Heart left ventricle (tissue), 13 donors: Measurements from ENCODE around the gene KIAA2012.

Source experiments
- POLR2A ChIP-seq, 2 donors: fragments of 450-650 bp; IDR thresholded peaks; one replicate each; pipeline ENCODE4 v1.6.1; 2017; ENCODE audit warnings: antibody characterized with exemption in 2 of 2, mild to moderate bottlenecking in 2 of 2, moderate library complexity in 2 of 2
- TF ChIP-seq, protein P1 (sequence below), 12 donors: fragments of 200-600 bp; sonication (generic) in 4 of 12; IDR thresholded peaks; one replicate each; pipeline versions ENCODE4 v1.5.0 to v1.8.0; 2018 to 2022; ENCODE audit warnings: antibody characterized with exemption in 12 of 12, mild to moderate bottlenecking in 5 of 12
- donor health status: ischemic (EF 13 %, LVEDD 7.1; RV severe dilation, severe dysfunction).
- donor health status: DM: no; HTN: yes; CAD: no.
- donor health status: DM: no; HTN: no; CAD: no.
- donor health status: ischemic (EF 25% LVEDD 6.9; RV normal size, moderate dysfunction).
- donor health status: ischemic (EF 25% LVEDD 5.7; RV mildly dilated, moderate dysfunction).
- donor health status: ischemic (EF 35%, LVEDD 5.7; RV mildly dilated, moderate dysfunction).
- donor health status: nonischemic (EF 11% LVEDD 7.7; RV severe dilation, severe dysfunction).
- donor health status: DM: yes; HTN: yes; CAD: no.
- donor health status: PGD.
- donor health status: ischemic (EF 29% LVEDD 5.4; RV normal size, mild dysfunction).
- donor health status: nonischemic (EF 23%, LVEDD 6.1; RV moderate dilation, normal function).

DNA sequence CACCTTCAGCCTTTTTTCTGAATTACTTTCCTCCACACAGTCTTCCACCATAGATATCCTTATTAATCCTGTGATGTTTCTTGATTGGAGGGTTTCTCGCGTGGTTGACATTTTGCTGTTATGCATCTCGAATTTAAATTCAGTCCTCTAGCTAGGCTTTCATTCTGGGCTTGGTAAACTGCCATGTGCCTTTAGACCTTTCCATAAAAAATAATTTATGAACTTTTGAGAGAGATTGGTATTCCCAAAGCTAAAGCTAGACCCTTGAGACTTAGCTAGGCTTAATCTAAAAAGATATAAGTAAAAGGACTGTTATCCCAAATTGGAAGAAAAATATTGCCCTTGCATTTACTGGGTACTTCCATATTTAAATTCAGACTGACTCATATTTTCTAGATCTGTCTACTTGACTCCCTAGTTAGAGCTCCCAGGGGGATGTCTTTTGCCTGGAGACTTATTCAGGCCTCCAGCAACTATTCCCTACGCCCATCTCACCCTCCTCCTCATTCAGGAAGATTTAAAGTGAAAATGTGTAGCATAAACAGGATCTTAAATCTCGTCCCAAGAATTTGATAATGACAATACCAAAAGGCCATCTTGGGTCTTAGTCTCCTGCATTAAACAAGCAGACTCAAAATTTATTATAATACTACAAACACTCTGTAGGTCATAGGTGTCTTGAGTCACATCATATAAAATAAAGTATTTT is 60.3 kb downstream of the KIAA2012 start:
- TF ChIP-seq, protein P1, sequence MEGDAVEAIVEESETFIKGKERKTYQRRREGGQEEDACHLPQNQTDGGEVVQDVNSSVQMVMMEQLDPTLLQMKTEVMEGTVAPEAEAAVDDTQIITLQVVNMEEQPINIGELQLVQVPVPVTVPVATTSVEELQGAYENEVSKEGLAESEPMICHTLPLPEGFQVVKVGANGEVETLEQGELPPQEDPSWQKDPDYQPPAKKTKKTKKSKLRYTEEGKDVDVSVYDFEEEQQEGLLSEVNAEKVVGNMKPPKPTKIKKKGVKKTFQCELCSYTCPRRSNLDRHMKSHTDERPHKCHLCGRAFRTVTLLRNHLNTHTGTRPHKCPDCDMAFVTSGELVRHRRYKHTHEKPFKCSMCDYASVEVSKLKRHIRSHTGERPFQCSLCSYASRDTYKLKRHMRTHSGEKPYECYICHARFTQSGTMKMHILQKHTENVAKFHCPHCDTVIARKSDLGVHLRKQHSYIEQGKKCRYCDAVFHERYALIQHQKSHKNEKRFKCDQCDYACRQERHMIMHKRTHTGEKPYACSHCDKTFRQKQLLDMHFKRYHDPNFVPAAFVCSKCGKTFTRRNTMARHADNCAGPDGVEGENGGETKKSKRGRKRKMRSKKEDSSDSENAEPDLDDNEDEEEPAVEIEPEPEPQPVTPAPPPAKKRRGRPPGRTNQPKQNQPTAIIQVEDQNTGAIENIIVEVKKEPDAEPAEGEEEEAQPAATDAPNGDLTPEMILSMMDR (IDR thresholded peaks at IDR 0.05) = no peak
- no peak for TF ChIP-seq POLR2A (IDR thresholded peaks at IDR 0.05)
